Sigmoid colon (tissue), 4 donors: ENCODE data around the gene PHOX2B.

ENCODE experiments used
- EP300 ChIP-seq, 4 donors: sonication (generic); formaldehyde crosslinking; IDR thresholded peaks; one replicate each; pipeline ENCODE4 v1.6.1; 2017; ENCODE audit warnings: antibody characterized with exemption in 4 of 4
- POLR2A ChIP-seq, 2 donors: fragments of 450-650 bp; IDR thresholded peaks; one replicate each; pipeline ENCODE4 v1.6.1; 2016; ENCODE audit warnings: antibody characterized with exemption in 2 of 2, mild to moderate bottlenecking in 2 of 2, moderate library complexity in 2 of 2
- TF ChIP-seq, protein P1 (sequence below), 4 experiments: fragments of 450-650 bp in 3 of 4; fragments of 200-600 bp in 1 of 4; IDR thresholded peaks; one replicate each; pipeline ENCODE4 v1.5.1; 2016 to 2019; ENCODE audit warnings: antibody characterized with exemption in 4 of 4, mild to moderate bottlenecking in 3 of 4, moderate library complexity in 2 of 4

GRCh38 chr4:41714364-41715000 lies 34.0 kb downstream of the PHOX2B start:
- no peak for TF ChIP-seq EP300 (IDR thresholded peaks at IDR 0.05)
- TF ChIP-seq, protein P1, sequence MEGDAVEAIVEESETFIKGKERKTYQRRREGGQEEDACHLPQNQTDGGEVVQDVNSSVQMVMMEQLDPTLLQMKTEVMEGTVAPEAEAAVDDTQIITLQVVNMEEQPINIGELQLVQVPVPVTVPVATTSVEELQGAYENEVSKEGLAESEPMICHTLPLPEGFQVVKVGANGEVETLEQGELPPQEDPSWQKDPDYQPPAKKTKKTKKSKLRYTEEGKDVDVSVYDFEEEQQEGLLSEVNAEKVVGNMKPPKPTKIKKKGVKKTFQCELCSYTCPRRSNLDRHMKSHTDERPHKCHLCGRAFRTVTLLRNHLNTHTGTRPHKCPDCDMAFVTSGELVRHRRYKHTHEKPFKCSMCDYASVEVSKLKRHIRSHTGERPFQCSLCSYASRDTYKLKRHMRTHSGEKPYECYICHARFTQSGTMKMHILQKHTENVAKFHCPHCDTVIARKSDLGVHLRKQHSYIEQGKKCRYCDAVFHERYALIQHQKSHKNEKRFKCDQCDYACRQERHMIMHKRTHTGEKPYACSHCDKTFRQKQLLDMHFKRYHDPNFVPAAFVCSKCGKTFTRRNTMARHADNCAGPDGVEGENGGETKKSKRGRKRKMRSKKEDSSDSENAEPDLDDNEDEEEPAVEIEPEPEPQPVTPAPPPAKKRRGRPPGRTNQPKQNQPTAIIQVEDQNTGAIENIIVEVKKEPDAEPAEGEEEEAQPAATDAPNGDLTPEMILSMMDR (IDR thresholded peaks at IDR 0.05) = no peak
- no peak for TF ChIP-seq POLR2A (IDR thresholded peaks at IDR 0.05)
